ENCODE results near the gene DDX51. TPM values are rescaled to one million over a fixed set of nuclear protein-coding genes. Genes with fewer than 3 reads are reported as not detected.

DDX51 gene
- total and polyA plus RNA-seq, 2 of the 4 experiments (the other 2 are of a cell fraction), result 3.8 to 14.5 TPM

DNA sequence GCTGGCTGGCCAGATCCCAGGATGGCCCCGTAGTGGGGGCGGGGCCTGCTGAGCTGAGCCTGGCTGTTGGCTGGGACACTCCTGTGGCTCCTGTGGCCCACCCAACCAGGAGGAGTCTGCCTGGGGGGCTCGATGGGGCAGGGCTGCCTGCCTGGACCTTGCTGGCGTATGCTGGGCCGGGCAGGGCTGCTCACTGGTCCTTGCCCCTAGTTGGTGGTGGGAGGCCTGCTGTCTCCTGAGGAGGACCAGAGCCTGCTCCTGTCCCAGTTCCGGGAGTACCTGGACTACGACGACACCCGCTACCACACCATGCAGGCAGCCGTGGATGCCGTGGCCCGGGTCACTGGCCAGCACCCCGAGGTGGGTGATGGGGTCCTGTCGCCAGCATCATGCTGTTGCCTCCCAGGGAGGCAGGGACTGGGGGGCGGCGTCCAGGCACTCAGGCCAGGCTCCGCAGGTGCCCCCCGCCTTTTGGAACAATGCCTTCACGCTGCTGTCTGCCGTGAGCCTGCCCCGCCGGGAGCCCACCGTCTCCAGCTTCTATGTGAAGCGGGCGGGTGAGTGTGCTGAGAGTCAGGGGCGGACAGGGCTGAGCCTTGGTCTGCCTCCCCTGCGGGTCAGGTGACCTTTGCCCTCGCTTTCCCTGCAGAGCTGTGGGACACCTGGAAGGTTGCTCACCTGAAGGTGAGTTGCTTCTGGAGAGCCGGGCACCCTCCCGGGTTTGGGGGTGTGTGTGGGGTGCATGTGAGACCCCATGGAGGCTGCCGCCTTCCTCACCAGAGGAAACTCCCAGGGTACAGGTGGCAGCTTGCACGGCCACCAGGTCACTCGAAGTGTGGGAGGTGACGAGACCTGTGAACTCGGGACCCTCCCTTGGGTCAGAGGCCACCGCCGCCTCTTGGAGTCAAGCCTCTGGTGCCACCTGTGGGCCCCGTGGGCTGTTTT, 3.6 kb upstream of the DDX51 start:
- no peak overlapping the region for H3K18ac ChIP-seq (ENCODE audit: low read depth, low read length)
- H3K23ac ChIP-seq (ENCODE audit: low read depth, low read length), result no peak overlapping the region
- ATAC-seq (ENCODE audit: low read depth) (no peak), DNase-seq (no peak)
- ChIA-PET CTCF (no interaction called here), POLR2A (ENCODE audit: unreplicated experiment) (no interaction called here)
- no peak overlapping the region for H3K9ac ChIP-seq (ENCODE audit: low read depth, low read length)
- intact Hi-C loops (cut with micrococcal nuclease) (no loop called here), in situ Hi-C loops (cut with MboI; ENCODE audit: low sequenced_read_pairs) (no loop called here), dilution Hi-C loops (cut with HindIII; ENCODE audit: low sequenced_read_pairs, unreplicated experiment) (no loop called here)
- no peak overlapping the region for H2BK15ac ChIP-seq (ENCODE audit: low read depth, low read length)
- H2AK9ac ChIP-seq (replicated peaks; ENCODE audit: low read depth, low read length, poor library complexity), result no peak overlapping the region
- no peak overlapping the region for H3K27ac ChIP-seq (ENCODE audit: insufficient read depth, low read length)
- peaks cover 19% of the 10 kb centered on the region for H3K36me3 ChIP-seq (ENCODE audit: control insufficient read depth, insufficient read depth, low read length)
- no peak overlapping the region for H2AFZ ChIP-seq (replicated peaks; ENCODE audit: low read length, poor library complexity)
- peaks cover 2% of the 10 kb centered on the region; the same call in 1 of the 2 replicates for H4K20me1 ChIP-seq (ENCODE audit: insufficient read depth, low read length)
- H3K27me3 ChIP-seq (ENCODE audit: control insufficient read depth, insufficient read depth, low read length), result no peaks in the 10 kb centered on the region
- WGBS, 2 experiments (ENCODE audit: extremely low coverage in 2 of 2, insufficient read length in 1 of 2), result 97% methylated on average over 24 of the region's 38 CpGs; no CpG with 5 or more reads in 1 of the 2 experiments
- H3K79me1 ChIP-seq (ENCODE audit: low read depth in 1 of 2, low read length in 2 of 2), result peaks cover 11 to 29% of the 10 kb centered on the region in 2 experiments; a peak in 3 of 4 replicates
- H3K14ac ChIP-seq (replicated peaks; ENCODE audit: low read depth, low read length), result no peak overlapping the region
- H2BK5ac ChIP-seq (ENCODE audit: low read depth, low read length, poor library complexity, severe bottlenecking), result no peak overlapping the region
- H3K4me2 ChIP-seq (ENCODE audit: low read depth, low read length), result no peak overlapping the region
- H2BK120ac ChIP-seq (ENCODE audit: low read depth, low read length), result no peak overlapping the region
- no peak overlapping the region for H2AK5ac ChIP-seq (ENCODE audit: low read depth, low read length)
- H4K91ac ChIP-seq (ENCODE audit: insufficient read depth, low read depth, low read length), result no peak overlapping the region
- no peak overlapping the region for H3K56ac ChIP-seq (ENCODE audit: extremely low read depth, insufficient read depth, low read length)
- peaks cover 9% of the 10 kb centered on the region for H3K4me1 ChIP-seq (ENCODE audit: control insufficient read depth, insufficient read depth, low read length)
- H3K9me1 ChIP-seq (ENCODE audit: insufficient read depth, low read length), result 0 out of 2 replicates have a peak, but pooled peaks cover 3% of the 10 kb centered on the region
- no peaks in the 10 kb centered on the region for H3K9me3 ChIP-seq (ENCODE audit: control insufficient read depth, insufficient read depth, low read length)
- H2BK20ac ChIP-seq (ENCODE audit: low read depth, low read length), result no peak overlapping the region
- H3K4me3 ChIP-seq (ENCODE audit: insufficient read depth, low read depth, low read length), result no peak overlapping the region
- H4K8ac ChIP-seq (ENCODE audit: low read depth in 2 of 2, low read length in 2 of 2), result no peak overlapping the region
- no peak overlapping the region for H3K4ac ChIP-seq (ENCODE audit: low read depth, low read length)
- H4K5ac ChIP-seq (ENCODE audit: low read depth, low read length), result no peak overlapping the region
- BruUV-seq (replicated peaks), result no TSS peak
- TF ChIP-seq MAZ (IDR thresholded peaks at IDR 0.05; ENCODE audit: borderline replicate concordance, low read depth, low read length) (no peak), CEBPB (IDR thresholded peaks at IDR 0.05; ENCODE audit: low read depth, low read length) (no peak), MAFK (IDR thresholded peaks at IDR 0.05; ENCODE audit: low read depth, low read length) (no peak), FOS (IDR thresholded peaks at IDR 0.05; ENCODE audit: low read depth, low read length) (no peak), NFE2L2 (IDR thresholded peaks at IDR 0.05; ENCODE audit: low read depth, low read length) (no peak), MXI1 (IDR thresholded peaks at IDR 0.05; ENCODE audit: borderline replicate concordance, low read depth, low read length) (no peak), POLR2A (IDR thresholded peaks at IDR 0.05; ENCODE audit: low read depth, low read length) (no peak), CHD1 (IDR thresholded peaks at IDR 0.05; ENCODE audit: low read depth, low read length) (no peak), RCOR1 (IDR thresholded peaks at IDR 0.05; ENCODE audit: insufficient replicate concordance, low read length) (no peak), RFX5 (IDR thresholded peaks at IDR 0.05; ENCODE audit: low read depth, low read length) (no peak), BHLHE40 (IDR thresholded peaks at IDR 0.05; ENCODE audit: low read depth, low read length) (no peak), RAD21 (IDR thresholded peaks at IDR 0.05; ENCODE audit: low read length) (no peak), SMC3 (IDR thresholded peaks at IDR 0.05; ENCODE audit: low read depth, low read length) (no peak)
- TF ChIP-seq, protein P1, sequence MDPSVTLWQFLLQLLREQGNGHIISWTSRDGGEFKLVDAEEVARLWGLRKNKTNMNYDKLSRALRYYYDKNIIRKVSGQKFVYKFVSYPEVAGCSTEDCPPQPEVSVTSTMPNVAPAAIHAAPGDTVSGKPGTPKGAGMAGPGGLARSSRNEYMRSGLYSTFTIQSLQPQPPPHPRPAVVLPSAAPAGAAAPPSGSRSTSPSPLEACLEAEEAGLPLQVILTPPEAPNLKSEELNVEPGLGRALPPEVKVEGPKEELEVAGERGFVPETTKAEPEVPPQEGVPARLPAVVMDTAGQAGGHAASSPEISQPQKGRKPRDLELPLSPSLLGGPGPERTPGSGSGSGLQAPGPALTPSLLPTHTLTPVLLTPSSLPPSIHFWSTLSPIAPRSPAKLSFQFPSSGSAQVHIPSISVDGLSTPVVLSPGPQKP (IDR thresholded peaks at IDR 0.05; ENCODE audit: borderline replicate concordance, low read depth, low read length), result no peak
- TF ChIP-seq, protein P2, sequence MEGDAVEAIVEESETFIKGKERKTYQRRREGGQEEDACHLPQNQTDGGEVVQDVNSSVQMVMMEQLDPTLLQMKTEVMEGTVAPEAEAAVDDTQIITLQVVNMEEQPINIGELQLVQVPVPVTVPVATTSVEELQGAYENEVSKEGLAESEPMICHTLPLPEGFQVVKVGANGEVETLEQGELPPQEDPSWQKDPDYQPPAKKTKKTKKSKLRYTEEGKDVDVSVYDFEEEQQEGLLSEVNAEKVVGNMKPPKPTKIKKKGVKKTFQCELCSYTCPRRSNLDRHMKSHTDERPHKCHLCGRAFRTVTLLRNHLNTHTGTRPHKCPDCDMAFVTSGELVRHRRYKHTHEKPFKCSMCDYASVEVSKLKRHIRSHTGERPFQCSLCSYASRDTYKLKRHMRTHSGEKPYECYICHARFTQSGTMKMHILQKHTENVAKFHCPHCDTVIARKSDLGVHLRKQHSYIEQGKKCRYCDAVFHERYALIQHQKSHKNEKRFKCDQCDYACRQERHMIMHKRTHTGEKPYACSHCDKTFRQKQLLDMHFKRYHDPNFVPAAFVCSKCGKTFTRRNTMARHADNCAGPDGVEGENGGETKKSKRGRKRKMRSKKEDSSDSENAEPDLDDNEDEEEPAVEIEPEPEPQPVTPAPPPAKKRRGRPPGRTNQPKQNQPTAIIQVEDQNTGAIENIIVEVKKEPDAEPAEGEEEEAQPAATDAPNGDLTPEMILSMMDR (conservative IDR thresholded peaks at IDR 0.05; ENCODE audit: low read depth, low read length), result no peak
